ENCODE data around the gene ELP4.
A peak's percentile ranks its signal among the peaks of the same experiment; 100 is the strongest.

- TF ChIP-seq, protein P1, sequence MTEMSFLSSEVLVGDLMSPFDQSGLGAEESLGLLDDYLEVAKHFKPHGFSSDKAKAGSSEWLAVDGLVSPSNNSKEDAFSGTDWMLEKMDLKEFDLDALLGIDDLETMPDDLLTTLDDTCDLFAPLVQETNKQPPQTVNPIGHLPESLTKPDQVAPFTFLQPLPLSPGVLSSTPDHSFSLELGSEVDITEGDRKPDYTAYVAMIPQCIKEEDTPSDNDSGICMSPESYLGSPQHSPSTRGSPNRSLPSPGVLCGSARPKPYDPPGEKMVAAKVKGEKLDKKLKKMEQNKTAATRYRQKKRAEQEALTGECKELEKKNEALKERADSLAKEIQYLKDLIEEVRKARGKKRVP (CRISPR knock-in tag; IDR thresholded peaks at IDR 0.05), result peak; percentile 56; the same call in 1 of the 2 replicates
- TF ChIP-seq POLR2A (conservative IDR thresholded peaks at IDR 0.05) (no peak), NFRKB (IDR thresholded peaks at IDR 0.05; ENCODE audit: low read depth) (no peak)
- TF ChIP-seq, protein P2, sequence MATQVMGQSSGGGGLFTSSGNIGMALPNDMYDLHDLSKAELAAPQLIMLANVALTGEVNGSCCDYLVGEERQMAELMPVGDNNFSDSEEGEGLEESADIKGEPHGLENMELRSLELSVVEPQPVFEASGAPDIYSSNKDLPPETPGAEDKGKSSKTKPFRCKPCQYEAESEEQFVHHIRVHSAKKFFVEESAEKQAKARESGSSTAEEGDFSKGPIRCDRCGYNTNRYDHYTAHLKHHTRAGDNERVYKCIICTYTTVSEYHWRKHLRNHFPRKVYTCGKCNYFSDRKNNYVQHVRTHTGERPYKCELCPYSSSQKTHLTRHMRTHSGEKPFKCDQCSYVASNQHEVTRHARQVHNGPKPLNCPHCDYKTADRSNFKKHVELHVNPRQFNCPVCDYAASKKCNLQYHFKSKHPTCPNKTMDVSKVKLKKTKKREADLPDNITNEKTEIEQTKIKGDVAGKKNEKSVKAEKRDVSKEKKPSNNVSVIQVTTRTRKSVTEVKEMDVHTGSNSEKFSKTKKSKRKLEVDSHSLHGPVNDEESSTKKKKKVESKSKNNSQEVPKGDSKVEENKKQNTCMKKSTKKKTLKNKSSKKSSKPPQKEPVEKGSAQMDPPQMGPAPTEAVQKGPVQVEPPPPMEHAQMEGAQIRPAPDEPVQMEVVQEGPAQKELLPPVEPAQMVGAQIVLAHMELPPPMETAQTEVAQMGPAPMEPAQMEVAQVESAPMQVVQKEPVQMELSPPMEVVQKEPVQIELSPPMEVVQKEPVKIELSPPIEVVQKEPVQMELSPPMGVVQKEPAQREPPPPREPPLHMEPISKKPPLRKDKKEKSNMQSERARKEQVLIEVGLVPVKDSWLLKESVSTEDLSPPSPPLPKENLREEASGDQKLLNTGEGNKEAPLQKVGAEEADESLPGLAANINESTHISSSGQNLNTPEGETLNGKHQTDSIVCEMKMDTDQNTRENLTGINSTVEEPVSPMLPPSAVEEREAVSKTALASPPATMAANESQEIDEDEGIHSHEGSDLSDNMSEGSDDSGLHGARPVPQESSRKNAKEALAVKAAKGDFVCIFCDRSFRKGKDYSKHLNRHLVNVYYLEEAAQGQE (IDR thresholded peaks at IDR 0.05; ENCODE audit: borderline replicate concordance), result peak; percentile 10; the same call in 1 of the 2 replicates
- TF ChIP-seq, protein P2 (CRISPR knock-in tag; IDR thresholded peaks at IDR 0.05; ENCODE audit: low read depth), result no peak
Measured at GRCh38 chr11:31810779-31811647, 301.4 kb downstream of the ELP4 start, which contains the start of gene PAX6.

All from K562 (cell line).